ENCODE measurements around the gene ACP2. TPM values are rescaled to one million over a fixed set of nuclear protein-coding genes. Genes with fewer than 3 reads are reported as not detected.

The ACP2 gene
- total RNA-seq, 4 donors from 2014 or later: 20.2 to 38.9 (median 21.9) TPM

DNA sequence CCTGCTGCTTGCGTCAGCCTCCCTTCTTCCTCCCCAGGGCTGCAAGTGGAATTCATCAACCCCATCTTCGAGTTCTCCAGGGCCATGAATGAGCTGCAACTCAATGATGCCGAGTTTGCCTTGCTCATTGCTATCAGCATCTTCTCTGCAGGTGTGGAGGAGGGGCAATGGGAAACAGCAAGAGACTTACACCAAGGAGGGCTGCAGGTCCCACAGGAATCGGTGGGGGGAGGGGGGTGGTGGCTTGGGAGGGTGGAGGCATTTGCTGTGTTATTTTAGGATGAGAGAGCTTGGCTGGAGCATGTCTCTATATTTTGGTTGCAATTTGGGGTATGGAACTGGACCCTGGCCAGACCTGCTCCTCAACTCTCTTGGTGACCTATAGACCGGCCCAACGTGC lies 19.3 kb upstream of the ACP2 start:
- 83% methylated on average over 6 of the region's 6 CpGs for WGBS, 2 donors
- intact Hi-C loops (cut with DNase I; ENCODE audit: low total_unique reads): loop anchor here (5.0 kb wide), 1 partner anchor 86 kb away; no protein-coding TSS in a partner anchor
- TF ChIP-seq, protein P1, sequence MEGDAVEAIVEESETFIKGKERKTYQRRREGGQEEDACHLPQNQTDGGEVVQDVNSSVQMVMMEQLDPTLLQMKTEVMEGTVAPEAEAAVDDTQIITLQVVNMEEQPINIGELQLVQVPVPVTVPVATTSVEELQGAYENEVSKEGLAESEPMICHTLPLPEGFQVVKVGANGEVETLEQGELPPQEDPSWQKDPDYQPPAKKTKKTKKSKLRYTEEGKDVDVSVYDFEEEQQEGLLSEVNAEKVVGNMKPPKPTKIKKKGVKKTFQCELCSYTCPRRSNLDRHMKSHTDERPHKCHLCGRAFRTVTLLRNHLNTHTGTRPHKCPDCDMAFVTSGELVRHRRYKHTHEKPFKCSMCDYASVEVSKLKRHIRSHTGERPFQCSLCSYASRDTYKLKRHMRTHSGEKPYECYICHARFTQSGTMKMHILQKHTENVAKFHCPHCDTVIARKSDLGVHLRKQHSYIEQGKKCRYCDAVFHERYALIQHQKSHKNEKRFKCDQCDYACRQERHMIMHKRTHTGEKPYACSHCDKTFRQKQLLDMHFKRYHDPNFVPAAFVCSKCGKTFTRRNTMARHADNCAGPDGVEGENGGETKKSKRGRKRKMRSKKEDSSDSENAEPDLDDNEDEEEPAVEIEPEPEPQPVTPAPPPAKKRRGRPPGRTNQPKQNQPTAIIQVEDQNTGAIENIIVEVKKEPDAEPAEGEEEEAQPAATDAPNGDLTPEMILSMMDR (IDR thresholded peaks at IDR 0.05): no peak
- TF ChIP-seq POLR2A (IDR thresholded peaks at IDR 0.05): no peak
- DNase-seq (ENCODE audit: low spot score in 2 of 2): no peak
- no peak overlapping the region for H3K4me3 ChIP-seq (ENCODE audit: low read depth, poor library complexity, severe bottlenecking)

DNA sequence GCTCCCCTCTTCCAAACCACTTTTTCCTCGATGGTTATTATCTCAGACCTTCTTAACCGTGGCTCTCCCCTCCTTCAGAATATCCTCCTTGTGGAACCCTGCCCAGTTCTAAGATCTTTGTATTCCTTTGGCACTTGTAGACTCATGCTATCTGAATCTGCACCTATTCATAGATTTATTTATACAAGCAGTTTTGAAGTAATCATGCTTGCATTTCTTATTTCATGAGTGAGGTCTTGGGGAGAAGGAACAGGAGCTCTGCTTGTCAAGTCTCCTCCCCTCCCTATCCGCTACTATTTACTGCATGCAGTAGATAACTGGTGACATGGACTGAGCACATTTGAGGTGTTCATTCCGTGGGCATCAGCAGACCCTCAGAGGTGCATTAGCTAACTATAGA lies 15.9 kb upstream of the ACP2 start:
- DNase-seq (ENCODE audit: low spot score in 2 of 2): no peak
- 87 to 89% methylated on average over 4 of the region's 4 CpGs for WGBS, 2 donors
- intact Hi-C loops (cut with DNase I; ENCODE audit: low total_unique reads): no loop called here

DNA sequence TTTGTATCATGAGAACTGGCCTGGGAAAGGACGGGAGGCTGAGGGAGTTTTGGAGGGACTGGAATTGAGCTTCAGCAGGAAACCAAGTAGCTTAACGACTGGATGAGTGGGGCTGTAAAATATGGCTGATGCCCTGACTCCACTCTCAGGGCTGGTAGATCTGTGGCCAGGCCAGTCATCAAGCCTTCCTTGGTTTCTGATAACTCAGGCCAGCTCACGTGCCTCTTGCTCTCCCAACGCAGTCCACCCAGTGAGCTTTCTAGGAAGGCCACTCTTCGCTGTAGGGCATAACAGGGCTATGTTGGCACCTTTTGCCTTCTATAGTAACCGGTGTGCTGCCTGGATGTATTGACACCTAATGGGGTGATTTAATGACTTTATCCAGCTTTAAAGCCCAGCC lies 15.5 kb upstream of the ACP2 start:
- intact Hi-C loops (cut with DNase I; ENCODE audit: low total_unique reads): no loop called here
- TF ChIP-seq, protein P1 (IDR thresholded peaks at IDR 0.05): no peak
- no peak for TF ChIP-seq POLR2A (IDR thresholded peaks at IDR 0.05)
- no peak for DNase-seq (ENCODE audit: low spot score in 2 of 2)
- WGBS, 2 donors: 87 to 90% methylated on average over 6 of the region's 6 CpGs
- no peak overlapping the region for H3K4me3 ChIP-seq (ENCODE audit: low read depth, poor library complexity, severe bottlenecking)

More for the DNA sequence above, 15.9 kb upstream of the ACP2 start:
- TF ChIP-seq POLR2A (IDR thresholded peaks at IDR 0.05): no peak
- TF ChIP-seq, protein P1 (IDR thresholded peaks at IDR 0.05): no peak
- H3K4me3 ChIP-seq (ENCODE audit: low read depth, poor library complexity, severe bottlenecking): no peak overlapping the region

DNA sequence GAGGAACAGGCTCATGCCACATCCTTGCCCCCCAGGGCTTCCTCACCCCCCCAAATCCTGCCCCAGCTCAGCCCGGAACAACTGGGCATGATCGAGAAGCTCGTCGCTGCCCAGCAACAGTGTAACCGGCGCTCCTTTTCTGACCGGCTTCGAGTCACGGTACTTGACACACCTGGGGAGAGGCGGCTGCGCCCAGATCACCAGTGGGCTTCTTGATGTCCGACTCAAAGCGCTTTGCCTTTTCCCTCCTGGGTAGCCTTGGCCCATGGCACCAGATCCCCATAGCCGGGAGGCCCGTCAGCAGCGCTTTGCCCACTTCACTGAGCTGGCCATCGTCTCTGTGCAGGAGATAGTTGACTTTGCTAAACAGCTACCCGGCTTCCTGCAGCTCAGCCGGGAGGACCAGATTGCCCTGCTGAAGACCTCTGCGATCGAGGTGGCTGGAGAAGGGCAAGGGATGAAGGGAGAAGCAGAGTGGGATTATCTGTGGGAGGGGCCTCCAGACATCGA lies 12.7 kb upstream of the ACP2 start:
- WGBS, 2 donors: 92 to 93% methylated on average over 22 of the region's 22 CpGs
- TF ChIP-seq POLR2A (IDR thresholded peaks at IDR 0.05): no peak
- TF ChIP-seq, protein P1 (IDR thresholded peaks at IDR 0.05): no peak
- DNase-seq (ENCODE audit: low spot score in 2 of 2): no peak
- intact Hi-C loops (cut with DNase I; ENCODE audit: low total_unique reads): no loop called here
- H3K4me3 ChIP-seq (ENCODE audit: low read depth, poor library complexity, severe bottlenecking): no peak overlapping the region

DNA sequence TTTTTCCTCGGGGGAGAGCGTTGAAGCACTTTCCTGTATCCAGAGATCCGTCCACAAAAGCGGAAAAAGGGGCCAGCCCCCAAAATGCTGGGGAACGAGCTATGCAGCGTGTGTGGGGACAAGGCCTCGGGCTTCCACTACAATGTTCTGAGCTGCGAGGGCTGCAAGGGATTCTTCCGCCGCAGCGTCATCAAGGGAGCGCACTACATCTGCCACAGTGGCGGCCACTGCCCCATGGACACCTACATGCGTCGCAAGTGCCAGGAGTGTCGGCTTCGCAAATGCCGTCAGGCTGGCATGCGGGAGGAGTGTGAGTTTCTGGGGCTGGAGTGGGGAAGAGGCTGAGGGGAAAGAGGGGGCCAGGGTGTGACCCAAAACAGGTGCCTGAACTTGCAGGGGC lies 11.8 kb upstream of the ACP2 start:
- intact Hi-C loops (cut with DNase I; ENCODE audit: low total_unique reads): no loop called here
- WGBS, 2 donors: 90% methylated on average over 19 of the region's 19 CpGs
- no peak for DNase-seq (ENCODE audit: low spot score in 2 of 2)
- no peak overlapping the region for H3K4me3 ChIP-seq (ENCODE audit: low read depth, poor library complexity, severe bottlenecking)
- TF ChIP-seq, protein P1 (IDR thresholded peaks at IDR 0.05): no peak
- no peak for TF ChIP-seq POLR2A (IDR thresholded peaks at IDR 0.05)
